GM18526 (cell line): ENCODE data around the gene CTNNAL1.

Source experiments
- POLR2A ChIP-seq: IDR thresholded peaks from 3 replicates; pipeline ENCODE4 v1.6.1; 2011; ENCODE audit not compliant: insufficient read length; ENCODE audit errors: extremely low read depth

CTNNAL1 gene

GRCh38 chr9:109035684-109036423 lies 22.6 kb upstream of the CTNNAL1 start:
- no peak for TF ChIP-seq POLR2A

GRCh38 chr9:109033941-109034700 lies 20.8 kb upstream of the CTNNAL1 start:
- no peak for TF ChIP-seq POLR2A

- TF ChIP-seq POLR2A, result no peak
Observed at GRCh38 chr9:109031241-109031640, 17.9 kb upstream of the CTNNAL1 start.

- no peak for TF ChIP-seq POLR2A
Observed at GRCh38 chr9:109030426-109030825, 17.1 kb upstream of the CTNNAL1 start.

GRCh38 chr9:109028457-109028856 lies 15.2 kb upstream of the CTNNAL1 start:
- no peak for TF ChIP-seq POLR2A

- TF ChIP-seq POLR2A, result no peak
Observed at GRCh38 chr9:109027176-109027575, 13.9 kb upstream of the CTNNAL1 start.

GRCh38 chr9:109026306-109026705 lies 13.0 kb upstream of the CTNNAL1 start:
- no peak for TF ChIP-seq POLR2A

GRCh38 chr9:109022873-109023272 lies 9.6 kb upstream of the CTNNAL1 start:
- TF ChIP-seq POLR2A, result no peak

GRCh38 chr9:109020581-109021511 lies 7.5 kb upstream of the CTNNAL1 start:
- TF ChIP-seq POLR2A, result no peak

- TF ChIP-seq POLR2A, result no peak
Observed at GRCh38 chr9:109020113-109020512, 6.8 kb upstream of the CTNNAL1 start.

- TF ChIP-seq POLR2A, result no peak
Observed at GRCh38 chr9:109019420-109019819, 6.1 kb upstream of the CTNNAL1 start.

- TF ChIP-seq POLR2A, result no peak
Observed at GRCh38 chr9:109017493-109017892, 4.2 kb upstream of the CTNNAL1 start.

GRCh38 chr9:109017061-109017460 lies 3.8 kb upstream of the CTNNAL1 start:
- no peak for TF ChIP-seq POLR2A

- no peak for TF ChIP-seq POLR2A
Observed at GRCh38 chr9:109016132-109016531, 2.8 kb upstream of the CTNNAL1 start.

- TF ChIP-seq POLR2A, result no peak
Observed at GRCh38 chr9:109014608-109015280, 1.4 kb upstream of the CTNNAL1 start.
